Astrocyte (in vitro differentiated cells and primary cell): ENCODE data around the gene ANKRD33B.

ENCODE experiments used
- EZH2 ChIP-seq: IDR thresholded peaks from 2 replicates; pipeline ENCODE4 v1.6.1; 2012; ENCODE audit warnings: mild to moderate bottlenecking, low read length, inconsistent platforms; ENCODE audit not compliant: insufficient read depth
- TF ChIP-seq, protein P1 (sequence below): IDR thresholded peaks from 2 replicates; pipeline ENCODE4 v1.5.1; 2011; ENCODE audit warnings: low read depth, mild to moderate bottlenecking, inconsistent platforms, low read length, moderate library complexity; ENCODE audit not compliant: insufficient read depth

DNA sequence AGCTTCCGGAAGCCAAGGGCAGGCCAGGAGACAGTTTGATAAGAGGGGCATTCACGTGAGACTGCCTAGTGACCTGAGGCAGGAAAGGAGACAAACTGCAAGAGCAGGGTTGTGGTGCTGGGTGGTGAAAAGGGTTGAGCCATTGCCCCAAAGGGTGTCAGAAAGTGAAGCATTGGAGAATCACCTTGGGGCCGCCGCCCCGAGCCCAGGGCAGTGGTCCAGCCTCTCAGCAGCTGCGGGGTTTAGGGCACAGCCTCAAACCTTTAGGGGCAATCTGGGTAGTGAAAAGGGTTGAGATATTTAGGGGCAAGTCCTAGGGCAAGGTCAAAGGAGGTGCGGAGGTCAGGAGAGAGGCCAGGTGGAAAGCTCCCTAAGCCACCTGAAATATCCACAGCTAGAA is 10.4 kb upstream of the ANKRD33B start:
- TF ChIP-seq, protein P1, sequence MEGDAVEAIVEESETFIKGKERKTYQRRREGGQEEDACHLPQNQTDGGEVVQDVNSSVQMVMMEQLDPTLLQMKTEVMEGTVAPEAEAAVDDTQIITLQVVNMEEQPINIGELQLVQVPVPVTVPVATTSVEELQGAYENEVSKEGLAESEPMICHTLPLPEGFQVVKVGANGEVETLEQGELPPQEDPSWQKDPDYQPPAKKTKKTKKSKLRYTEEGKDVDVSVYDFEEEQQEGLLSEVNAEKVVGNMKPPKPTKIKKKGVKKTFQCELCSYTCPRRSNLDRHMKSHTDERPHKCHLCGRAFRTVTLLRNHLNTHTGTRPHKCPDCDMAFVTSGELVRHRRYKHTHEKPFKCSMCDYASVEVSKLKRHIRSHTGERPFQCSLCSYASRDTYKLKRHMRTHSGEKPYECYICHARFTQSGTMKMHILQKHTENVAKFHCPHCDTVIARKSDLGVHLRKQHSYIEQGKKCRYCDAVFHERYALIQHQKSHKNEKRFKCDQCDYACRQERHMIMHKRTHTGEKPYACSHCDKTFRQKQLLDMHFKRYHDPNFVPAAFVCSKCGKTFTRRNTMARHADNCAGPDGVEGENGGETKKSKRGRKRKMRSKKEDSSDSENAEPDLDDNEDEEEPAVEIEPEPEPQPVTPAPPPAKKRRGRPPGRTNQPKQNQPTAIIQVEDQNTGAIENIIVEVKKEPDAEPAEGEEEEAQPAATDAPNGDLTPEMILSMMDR = no peak
- no peak for TF ChIP-seq EZH2
